ENCODE results near the gene POPDC2.

Gene POPDC2

DNA sequence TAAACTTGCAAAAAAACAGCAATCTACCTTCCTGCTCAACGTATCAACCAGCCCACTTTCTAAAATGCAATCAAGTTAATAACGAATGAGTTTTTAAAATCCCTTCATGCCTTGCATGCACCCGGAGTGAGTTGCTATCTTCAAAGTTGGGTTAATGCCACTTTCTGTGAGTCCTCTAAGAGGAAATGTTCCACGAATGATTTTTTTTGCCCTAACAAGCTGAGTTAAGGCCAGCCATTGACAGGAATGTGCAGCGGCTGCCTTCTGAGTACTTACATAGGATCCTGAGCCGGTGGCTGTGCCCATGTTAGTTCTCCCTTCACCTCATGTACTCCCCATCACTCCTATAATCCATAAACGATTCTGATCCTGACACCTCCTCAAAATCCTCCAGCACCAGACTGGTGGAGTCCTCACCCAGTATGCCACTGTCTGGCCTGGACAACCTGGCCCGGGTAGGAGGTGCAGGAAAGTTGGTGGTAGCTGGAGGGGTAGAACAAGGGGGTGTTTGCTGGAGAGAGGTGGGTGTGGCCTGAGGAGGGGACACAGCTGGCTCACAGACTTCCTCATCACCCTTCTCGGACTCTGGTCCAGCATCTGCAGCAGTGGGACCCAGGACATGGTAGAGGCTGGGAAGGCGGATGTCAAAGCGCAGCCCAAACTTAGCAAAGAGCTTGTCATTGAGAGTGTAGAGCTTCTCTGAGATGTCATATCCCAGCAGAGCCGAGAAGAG is 12.4 kb downstream of the POPDC2 start:
- no peak for DNase-seq (ENCODE audit: low read depth)
- TF ChIP-seq, protein P1, sequence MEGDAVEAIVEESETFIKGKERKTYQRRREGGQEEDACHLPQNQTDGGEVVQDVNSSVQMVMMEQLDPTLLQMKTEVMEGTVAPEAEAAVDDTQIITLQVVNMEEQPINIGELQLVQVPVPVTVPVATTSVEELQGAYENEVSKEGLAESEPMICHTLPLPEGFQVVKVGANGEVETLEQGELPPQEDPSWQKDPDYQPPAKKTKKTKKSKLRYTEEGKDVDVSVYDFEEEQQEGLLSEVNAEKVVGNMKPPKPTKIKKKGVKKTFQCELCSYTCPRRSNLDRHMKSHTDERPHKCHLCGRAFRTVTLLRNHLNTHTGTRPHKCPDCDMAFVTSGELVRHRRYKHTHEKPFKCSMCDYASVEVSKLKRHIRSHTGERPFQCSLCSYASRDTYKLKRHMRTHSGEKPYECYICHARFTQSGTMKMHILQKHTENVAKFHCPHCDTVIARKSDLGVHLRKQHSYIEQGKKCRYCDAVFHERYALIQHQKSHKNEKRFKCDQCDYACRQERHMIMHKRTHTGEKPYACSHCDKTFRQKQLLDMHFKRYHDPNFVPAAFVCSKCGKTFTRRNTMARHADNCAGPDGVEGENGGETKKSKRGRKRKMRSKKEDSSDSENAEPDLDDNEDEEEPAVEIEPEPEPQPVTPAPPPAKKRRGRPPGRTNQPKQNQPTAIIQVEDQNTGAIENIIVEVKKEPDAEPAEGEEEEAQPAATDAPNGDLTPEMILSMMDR (conservative IDR thresholded peaks at IDR 0.05; ENCODE audit: control insufficient read depth, insufficient read depth, low read depth, low read length): no peak
- no peak overlapping the region for H3K4me3 ChIP-seq (ENCODE audit: control insufficient read depth, low read depth, low read length)

DNA sequence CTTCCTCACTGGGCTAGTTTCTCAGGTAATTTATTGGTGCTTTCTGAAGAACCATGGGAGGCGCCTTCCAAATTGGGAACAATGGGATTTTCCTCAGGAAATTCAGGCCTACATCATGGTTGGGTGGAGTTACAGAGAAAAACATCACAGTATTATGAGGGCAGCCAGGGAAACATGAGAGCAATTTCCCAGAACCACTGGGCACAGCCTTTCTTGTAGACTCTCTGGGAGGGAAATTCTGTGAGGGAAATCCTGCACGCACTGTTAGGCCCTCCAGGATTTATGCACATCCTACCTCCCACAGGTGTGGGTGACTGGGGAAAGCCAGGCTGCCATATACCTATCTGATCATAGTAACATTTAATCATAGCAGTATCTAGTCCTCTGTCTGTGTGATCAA is 13.2 kb downstream of the POPDC2 start:
- H3K4me3 ChIP-seq (ENCODE audit: control insufficient read depth, low read depth, low read length): no peak overlapping the region
- TF ChIP-seq, protein P1 (conservative IDR thresholded peaks at IDR 0.05; ENCODE audit: control insufficient read depth, insufficient read depth, low read depth, low read length): no peak
- no peak for DNase-seq (ENCODE audit: low read depth)

- no peak overlapping the region for H3K4me3 ChIP-seq (ENCODE audit: control insufficient read depth, low read depth, low read length)
- TF ChIP-seq, protein P1 (conservative IDR thresholded peaks at IDR 0.05; ENCODE audit: control insufficient read depth, insufficient read depth, low read depth, low read length): no peak
- no peak for DNase-seq (ENCODE audit: low read depth)
Measured at GRCh38 chr3:119645813-119646212, 14.6 kb downstream of the POPDC2 start.

DNA sequence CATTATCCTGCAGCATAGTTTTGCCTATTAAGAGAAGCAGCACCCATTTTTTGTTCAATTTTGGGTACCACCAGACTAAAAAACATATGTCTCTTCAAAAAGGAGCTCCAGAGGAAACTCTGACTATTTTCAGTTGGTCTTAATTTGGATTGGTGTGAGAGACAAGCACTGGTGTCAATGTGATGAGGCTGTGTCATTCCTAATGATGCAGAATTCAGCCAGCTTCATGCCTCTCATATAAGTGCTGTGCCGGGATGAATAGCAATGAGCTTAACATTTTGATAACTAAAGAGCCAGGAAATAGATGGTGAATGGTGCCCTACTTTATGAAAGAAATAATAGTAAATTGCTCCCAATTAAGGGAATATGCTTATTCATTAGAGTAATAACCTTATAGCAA is 15.9 kb downstream of the POPDC2 start:
- TF ChIP-seq, protein P1 (conservative IDR thresholded peaks at IDR 0.05; ENCODE audit: control insufficient read depth, insufficient read depth, low read depth, low read length): no peak
- no peak for DNase-seq (ENCODE audit: low read depth)
- H3K4me3 ChIP-seq (ENCODE audit: control insufficient read depth, low read depth, low read length): no peak overlapping the region

DNA sequence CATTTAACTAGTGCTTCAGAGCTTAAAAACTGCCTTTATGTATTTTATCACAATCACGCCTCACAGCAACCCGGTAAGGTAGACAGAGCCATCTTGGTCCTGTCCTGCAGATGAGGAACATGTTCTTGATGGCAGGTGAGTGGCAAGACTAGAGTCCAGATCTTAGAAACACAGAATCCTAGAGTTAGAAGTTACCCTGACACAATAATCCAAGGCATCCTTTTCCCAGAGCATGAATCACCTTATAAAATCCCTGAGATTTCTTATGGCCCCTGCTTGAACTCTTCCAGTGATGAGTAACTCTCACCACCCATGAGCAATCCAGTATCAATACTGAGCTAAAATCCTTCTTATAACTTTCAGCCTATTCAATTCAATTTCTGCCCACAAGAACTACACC is 16.9 kb downstream of the POPDC2 start:
- H3K4me3 ChIP-seq (ENCODE audit: control insufficient read depth, low read depth, low read length): no peak overlapping the region
- peak; percentile 83 for DNase-seq (ENCODE audit: low read depth)
- TF ChIP-seq, protein P1 (conservative IDR thresholded peaks at IDR 0.05; ENCODE audit: control insufficient read depth, insufficient read depth, low read depth, low read length): no peak

GRCh38 chr3:119642746-119643473 is 17.5 kb downstream of the POPDC2 start:
- DNase-seq (ENCODE audit: low read depth): peak; percentile 40
- TF ChIP-seq, protein P1 (conservative IDR thresholded peaks at IDR 0.05; ENCODE audit: control insufficient read depth, insufficient read depth, low read depth, low read length): no peak
- no peak overlapping the region for H3K4me3 ChIP-seq (ENCODE audit: control insufficient read depth, low read depth, low read length)
